IPS DF 4.7 (cell line): ENCODE data around the gene HARS2.
"Not testable (repeated sequence)": the region's sequence is repeated elsewhere in the genome, so short reads cannot be mapped to it uniquely, and the experiment has no call there.

Experiments
- DNase-seq: peaks from one replicate; pipeline ENCODE4 v3.0.0-alpha.2; 2013; ENCODE audit warnings: low spot score; ENCODE audit errors: extremely low read depth

The HARS2 gene

GRCh38 chr5:140696891-140697492, 5.7 kb downstream of the HARS2 start:
- no peak for DNase-seq

DNA sequence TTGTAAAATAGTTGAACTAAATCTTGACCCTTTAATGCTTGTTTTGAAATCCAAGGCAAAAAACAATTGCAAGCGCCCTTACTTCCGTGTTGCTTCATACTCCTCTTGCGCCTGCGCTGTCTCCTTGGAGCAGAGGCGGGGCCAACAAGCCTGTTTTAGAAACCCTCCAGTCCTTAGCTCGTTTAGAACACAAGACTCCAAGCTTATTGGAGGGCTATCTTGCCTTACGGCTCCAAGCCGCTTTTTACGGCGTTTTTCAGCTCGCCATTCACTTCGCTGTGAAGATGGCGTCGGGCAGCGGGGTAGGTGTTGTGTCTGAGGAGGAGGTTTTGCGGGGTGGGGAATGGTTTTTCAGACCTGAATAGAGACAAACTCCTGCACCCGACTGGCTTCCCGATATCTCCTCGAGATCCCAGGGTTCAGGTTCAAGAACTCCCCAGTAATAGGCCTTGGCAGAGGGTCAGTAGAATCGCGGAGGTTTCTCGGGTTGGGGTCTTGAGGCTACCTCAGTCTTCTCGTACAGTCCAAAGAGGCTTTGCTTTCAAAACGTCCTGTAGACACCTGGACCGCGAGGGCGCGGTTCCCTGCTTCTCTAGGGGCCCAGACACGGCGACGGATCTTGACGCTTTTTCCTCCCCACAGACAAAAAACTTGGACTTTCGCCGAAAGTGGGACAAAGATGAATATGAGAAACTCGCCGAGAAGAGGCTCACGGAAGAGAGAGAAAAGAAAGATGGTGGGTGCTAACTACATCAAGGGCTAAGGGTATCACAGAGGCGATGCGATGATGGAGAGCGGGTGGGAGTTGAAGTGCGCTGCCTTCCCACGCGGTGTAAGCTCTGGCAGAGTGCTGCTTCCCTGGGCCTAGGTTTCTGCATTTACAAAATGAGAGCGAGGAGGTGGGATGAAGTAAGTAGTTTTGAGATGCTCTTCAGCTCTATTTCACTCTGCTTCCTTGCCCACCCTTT, 9.2 kb downstream of the HARS2 start, which contains the start of gene ZMAT2:
Gene ZMAT2, plus strand, starts transcription at position 271 of the 968 bp plus-strand sequence. Its CDS starts 14 bp downstream, at position 285.
- peak; percentile 88 for DNase-seq

DNA sequence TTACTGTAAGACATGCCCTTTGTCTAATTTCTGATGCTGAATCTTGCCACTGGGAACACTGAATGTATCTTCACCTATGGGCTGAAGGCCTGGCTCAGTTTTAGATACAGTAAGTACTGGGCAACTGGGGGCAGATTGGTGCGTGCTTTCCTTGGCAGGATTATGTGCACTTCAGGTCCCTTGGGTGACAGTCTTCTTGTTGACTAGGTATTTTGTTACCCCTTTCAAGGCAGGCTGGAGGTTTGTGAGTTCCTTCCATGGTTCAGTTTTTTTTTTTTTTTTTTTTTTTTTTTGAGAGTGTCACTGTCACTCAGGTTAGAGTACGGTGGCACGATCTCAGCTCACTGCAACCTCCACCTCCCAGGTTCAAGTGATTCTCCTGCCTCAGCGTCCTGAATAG, 16.6 kb downstream of the HARS2 start:
- no peak for DNase-seq

DNA sequence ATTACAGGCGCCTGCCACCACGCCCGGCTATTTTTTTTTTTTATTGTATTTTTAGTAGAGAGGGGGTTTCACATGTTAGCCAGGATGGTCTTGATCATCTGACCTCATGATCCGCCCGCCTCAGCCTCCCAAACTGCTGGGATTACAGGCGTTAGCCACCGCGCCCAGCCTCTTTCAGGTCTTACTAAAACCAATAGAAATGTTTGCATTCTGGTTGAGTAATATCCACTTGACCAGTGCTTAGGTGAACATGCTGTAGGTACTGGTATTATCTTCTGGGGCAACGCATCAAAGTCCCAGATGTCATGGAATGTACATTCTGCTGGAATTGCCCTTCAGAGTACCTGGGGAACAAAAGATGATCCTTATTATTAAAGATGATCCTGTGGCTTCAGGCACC, 17.5 kb downstream of the HARS2 start:
- not testable (repeated sequence) for DNase-seq

GRCh38 chr5:140710899-140711552, 19.8 kb downstream of the HARS2 start:
- no peak for DNase-seq

DNA sequence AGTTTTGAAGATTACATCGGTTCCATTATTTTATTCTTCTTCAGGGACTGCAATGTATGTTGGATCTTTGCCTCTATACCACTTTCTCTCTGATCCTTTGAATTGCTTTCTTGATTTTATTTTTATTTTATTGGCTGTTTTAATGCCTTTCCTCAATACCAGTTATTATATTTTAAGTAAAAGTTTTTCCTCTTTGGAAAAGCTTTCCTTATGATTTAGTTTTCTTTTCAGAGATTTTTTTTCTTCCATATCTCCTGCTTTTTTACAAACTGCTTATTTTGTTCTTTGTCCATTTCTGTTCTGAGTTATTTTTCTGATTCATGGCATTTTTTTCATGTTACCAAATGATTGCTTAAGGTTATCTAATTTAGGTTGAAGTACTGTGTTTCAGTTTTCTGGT, 20.5 kb downstream of the HARS2 start:
- DNase-seq: no peak

DNA sequence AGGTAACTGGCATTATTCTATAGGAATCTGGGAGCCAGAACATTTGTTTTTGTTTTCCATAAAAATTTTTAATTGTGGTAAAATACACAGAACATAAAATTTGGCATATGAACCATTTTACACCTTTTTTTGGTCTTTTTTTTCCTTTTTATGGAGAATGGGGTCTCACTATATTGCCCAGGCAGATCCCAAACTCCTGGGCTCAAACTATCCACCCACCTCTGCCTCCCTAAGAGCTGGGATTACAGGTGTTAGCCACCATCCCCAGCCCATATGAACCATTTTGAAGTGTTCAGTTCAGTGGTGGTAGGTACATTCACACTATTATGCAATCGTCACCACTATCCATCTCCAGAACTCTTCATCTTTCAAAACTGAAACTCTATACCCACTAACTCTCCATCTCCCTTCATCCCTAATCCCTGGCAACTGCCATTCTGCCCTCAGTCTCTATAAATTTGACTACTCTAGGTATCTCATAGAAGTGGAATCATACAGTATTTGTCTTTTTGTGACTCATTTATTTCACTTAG, 22.4 kb downstream of the HARS2 start:
- DNase-seq: no peak

- DNase-seq: not testable (repeated sequence)
These were observed 25.0 kb downstream of the HARS2 start for GRCh38 chr5:140716238-140716637.

DNA sequence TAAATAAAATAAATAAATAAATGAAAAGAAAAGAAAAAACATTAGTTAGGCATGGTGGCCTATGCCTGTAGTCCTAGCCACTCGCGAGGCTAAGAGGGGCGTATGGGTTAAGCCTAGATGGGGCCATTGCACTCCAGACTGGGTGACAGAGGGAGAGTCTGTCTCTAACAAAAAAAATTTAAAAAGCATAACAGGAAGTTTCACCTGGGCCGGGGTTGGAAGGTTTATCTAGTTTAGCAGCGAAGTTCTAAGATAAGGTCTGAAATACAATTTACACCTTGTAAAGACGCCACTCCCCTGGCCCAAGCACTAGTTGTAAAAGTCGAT, 27.0 kb downstream of the HARS2 start:
- no peak for DNase-seq

- DNase-seq: not testable (repeated sequence)
These were observed 29.5 kb downstream of the HARS2 start for GRCh38 chr5:140720738-140721137.

DNA sequence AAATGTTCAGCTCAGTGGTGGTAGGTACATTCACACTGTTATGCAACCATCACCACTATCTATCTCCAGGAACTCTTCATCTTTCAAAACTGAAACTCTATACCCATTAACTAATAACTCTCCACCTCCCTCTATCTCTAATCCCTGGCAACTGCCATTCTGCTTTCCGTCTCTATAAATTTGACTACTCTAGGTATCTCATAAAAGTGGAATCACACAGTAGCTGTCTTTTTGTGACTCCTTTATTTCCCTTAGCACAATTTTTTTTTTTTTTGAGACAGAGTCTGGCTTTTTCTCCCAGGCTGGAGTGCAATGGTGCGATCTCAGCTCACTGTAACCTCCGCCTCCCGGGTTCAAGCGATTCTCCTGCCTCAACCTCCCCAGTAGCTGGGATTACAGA, 30.1 kb downstream of the HARS2 start:
- DNase-seq: not testable (repeated sequence)

- DNase-seq: peak; percentile 51
These were observed 34.7 kb downstream of the HARS2 start for GRCh38 chr5:140725799-140726471.

GRCh38 chr5:140733098-140733497, 41.8 kb downstream of the HARS2 start:
- DNase-seq: no peak

DNA sequence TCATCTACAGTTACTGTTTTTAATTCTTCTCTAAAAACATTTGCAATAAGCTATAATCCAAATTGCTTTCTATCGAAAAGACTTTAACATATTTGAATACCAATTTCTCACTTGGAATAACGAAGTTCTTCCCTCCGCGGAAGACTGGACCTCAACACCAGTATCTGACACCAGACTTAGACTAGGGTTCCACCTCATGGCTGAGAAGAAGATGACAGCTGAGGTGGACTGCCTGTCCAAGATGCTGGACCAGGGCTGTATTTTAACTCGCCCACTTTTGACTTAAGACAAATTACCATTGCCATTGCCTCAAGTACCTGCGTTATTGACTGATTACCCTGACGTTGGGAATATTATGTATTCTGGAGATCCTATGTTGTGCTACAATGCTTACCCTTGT, 43.1 kb downstream of the HARS2 start:
- DNase-seq: no peak

DNA sequence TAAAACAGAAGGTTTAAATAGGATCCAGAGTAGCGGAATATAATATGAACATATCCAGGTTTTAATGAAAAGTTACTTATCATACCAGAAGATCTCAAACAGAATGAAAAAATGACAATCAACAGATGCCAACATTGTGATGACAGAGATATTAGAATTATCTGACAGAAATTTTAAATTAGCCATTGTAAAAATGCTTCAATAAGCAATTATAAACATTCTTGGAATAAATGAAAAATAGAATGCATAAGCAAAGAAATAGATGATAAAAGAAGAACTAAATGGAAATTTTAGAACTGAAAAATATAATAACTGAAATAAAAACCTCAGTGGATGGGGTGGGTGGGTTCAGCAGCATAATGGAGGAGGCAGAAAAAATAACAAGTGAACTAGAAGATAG, 46.2 kb downstream of the HARS2 start:
- DNase-seq: no peak

DNA sequence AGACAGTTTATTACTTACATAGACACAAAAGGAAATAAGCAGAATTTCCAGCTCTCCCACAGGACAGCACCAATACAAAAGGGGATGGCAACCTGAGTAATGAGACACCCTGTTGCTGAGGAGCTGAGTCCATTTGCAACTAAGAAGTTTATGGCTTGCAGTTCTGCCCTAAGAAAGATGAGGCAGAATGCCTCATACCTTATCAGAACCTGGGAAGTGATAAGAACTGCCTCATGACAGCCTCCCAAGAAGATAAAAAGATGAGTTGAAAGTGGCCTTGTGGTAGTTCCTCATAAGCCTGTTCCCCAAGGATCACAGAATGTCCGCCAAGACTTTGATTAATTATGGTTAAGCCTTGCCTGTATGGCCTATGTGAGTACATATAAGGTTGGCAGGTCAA, 50.7 kb downstream of the HARS2 start:
- DNase-seq: no peak
